SH-SY5Y (cell line): ENCODE measurements around the gene ZNF212.

Source experiments
- GATA2 ChIP-seq: IDR thresholded peaks from 2 replicates; pipeline ENCODE4 v1.6.1; 2011; ENCODE audit warnings: mild to moderate bottlenecking, low read depth, low read length
- GATA3 ChIP-seq: IDR thresholded peaks from 2 replicates; pipeline ENCODE4 v1.6.1; 2011; ENCODE audit warnings: low read depth, mild to moderate bottlenecking, low read length, moderate library complexity

GRCh38 chr7:149191851-149192250 is 47.6 kb upstream of the ZNF212 start:
- TF ChIP-seq GATA2 (no peak), GATA3 (no peak)
